ENCODE measurements around the gene SLAMF7. TPM values are rescaled to one million over a fixed set of nuclear protein-coding genes. Genes with fewer than 3 reads are reported as not detected.
"Not testable (repeated sequence)": the region's sequence is repeated elsewhere in the genome, so short reads cannot be mapped to it uniquely, and the experiment has no call there.

The SLAMF7 gene
- total RNA-seq, 1 donor from 2014 or later: 0.16 TPM

GRCh38 chr1:160761046-160761445 is 22.0 kb downstream of the SLAMF7 start:
- no peak for ATAC-seq (ENCODE audit: poor library complexity)
- intact Hi-C loops (cut with DNase I): no loop called here
- no peak for DNase-seq

DNA sequence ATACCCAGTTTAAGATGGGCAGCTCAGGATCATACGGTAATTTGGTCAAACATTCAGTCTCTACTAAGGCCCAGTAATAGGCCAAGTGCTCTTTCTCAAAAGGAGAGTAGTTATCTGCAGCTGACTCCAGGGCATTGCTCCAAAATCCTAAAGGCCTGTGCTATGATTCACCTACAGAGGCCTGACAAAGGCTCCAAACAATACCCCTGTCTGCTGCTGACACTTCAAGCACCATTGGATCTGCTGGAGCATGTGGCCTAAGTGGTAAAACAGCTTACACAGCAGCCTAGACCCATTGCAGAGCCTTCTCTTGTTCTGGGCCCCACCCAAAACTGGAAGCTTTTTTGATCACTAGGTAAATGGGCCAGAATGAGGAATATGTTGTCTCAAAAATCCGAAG is 22.8 kb downstream of the SLAMF7 start:
- ATAC-seq (ENCODE audit: poor library complexity): no peak
- DNase-seq: no peak
- intact Hi-C loops (cut with DNase I): no loop called here

GRCh38 chr1:160763993-160764392 is 24.9 kb downstream of the SLAMF7 start:
- ATAC-seq (ENCODE audit: poor library complexity): no peak
- DNase-seq: no peak
- intact Hi-C loops (cut with DNase I): no loop called here

DNA sequence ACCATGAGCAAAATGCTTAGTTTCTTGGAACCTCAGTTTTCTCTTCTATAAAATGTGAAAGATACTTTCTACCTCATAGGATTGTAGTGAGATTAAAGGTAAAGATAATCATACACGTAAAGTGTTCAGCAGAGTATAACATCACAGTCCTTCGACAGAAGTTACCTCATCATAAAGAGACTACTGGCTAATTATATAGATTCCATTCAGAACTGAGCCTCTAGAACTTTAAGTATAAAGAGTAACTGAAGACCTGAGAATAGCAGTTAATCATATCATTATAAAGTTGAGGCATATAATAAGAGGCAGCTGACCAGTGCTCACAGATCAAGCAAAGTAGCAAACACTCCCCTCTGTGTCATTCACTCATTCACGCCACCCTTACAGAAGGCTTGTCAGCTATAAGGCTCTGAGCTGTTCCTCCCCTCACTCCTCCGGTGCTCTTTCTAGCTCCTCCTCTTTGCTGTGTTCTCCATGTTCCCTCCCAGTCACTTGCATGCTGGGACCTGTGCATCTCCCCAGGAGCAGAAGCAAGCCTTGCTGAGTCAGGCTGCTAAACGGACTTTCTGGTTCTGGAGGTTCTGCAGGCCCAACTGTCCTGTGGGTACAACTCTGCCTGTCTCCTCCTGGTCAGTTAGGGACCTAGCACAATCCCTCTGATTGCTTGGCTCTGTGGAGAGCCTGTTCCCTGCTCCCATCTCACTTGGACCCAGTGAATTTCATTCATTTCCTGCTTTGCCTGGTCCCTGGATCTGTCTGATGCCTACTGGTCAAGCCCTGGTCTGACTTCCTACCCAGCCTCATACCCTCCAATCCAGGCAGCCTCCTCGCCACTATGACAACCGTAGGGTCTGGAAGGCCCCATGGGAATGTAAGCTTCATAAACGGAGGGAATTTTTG is 28.6 kb downstream of the SLAMF7 start:
- intact Hi-C loops (cut with DNase I): no loop called here
- ATAC-seq (ENCODE audit: poor library complexity): no peak
- no peak for DNase-seq

DNA sequence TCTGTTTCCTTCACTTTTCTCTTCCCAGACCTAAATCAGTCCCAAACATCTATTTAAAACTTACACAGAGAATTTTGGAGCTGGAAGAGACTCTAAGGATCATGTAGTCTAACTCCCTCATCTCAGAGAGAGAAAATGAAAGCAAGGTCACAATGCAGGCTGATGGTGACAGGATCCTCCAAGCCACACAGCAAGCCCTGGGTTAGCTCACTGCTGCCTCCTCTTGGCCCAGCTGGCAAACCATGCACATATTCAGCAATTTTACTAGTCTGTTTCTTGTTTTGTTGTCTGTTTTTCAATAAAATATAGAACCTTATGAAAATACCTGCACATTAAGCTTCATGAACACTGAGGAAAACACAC is 29.2 kb downstream of the SLAMF7 start:
- DNase-seq (peak; percentile 64), ATAC-seq (ENCODE audit: poor library complexity) (peak; percentile 55)
- intact Hi-C loops (cut with DNase I): no loop called here

DNA sequence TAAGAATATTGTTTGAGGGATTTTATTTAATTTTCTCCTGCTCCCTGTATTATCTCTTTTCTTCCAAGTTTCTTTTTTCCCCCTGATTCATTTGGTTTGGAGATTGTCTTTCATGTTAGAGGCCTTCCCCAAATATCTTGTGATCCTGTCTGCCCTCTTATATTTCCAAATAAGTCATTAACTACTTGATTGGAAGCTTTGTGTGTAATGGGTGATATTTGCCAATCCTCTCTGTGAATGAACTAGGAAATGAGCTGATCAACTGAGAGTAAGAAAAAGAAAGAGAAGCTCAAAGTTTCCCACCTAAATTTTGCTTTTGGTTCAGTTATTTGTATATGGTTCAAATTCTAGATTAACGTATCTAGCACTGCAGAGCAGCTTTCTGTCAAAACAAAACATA is 33.3 kb downstream of the SLAMF7 start:
- intact Hi-C loops (cut with DNase I): no loop called here
- ATAC-seq (ENCODE audit: poor library complexity): no peak
- no peak for DNase-seq

DNA sequence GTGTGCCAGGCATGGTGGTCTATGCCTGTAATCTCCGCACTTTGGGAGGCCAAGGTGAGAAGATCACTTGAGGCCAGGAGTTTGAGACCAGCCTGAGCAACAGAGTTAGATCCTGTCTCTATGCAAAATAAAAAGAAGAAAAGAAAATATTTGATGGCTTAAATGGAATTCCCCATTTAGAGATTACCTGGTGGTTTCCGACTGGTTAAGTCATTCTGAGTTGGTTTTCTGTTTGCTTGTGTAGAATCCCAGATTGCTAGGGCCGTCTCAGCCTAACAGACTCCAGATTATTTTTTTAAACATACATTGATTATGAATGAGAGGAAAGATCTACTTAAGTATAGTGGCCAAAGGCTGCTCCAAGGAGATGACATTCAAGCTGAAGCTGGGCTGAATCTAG is 34.0 kb downstream of the SLAMF7 start:
- intact Hi-C loops (cut with DNase I): no loop called here
- DNase-seq (no peak), ATAC-seq (ENCODE audit: poor library complexity) (no peak)

DNA sequence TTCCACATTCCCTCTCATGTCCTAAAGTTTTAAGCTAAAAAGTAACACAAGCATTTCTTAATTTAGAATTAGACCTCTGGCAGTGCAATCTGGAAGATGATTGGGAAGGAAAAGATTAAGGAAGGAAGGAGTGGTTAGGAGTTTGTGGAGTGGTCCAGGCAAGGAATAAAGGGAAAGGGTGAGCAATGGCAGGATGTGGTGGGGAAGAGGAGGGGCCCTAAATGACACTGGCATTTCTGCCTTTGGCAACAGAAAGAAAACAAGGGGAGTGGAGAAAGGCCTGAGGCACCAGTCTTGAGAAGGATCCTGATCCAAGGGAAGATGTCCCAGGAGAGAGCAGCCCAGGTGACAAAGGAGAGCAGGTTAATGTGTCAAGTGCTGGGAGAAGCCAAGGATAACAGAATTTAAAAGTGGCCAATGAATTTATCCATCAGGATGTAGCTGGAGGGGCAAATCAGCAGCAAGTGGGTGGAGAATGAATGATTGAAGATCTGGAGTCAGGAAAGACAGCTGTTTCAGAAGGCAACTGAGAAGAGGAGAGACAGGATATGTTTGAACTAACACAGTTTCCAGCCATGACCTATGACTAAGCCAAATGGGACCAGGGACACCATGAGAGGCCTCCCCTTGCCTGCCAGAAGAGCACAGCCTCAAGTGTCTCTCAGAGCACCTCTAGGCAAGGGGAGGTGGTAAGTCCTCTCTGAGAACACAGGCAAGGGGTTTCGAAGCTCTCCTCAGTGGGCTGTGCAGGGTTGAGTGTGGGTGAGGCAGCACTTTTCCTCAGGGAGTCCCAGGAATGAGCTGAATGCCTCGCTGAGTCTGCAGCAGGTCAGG is 36.1 kb downstream of the SLAMF7 start:
- DNase-seq: no peak
- no peak for ATAC-seq (ENCODE audit: poor library complexity)
- intact Hi-C loops (cut with DNase I): no loop called here

- ATAC-seq (ENCODE audit: poor library complexity) (no peak), DNase-seq (no peak)
- intact Hi-C loops (cut with DNase I): no loop called here
Measured at GRCh38 chr1:160776178-160776577, 37.1 kb downstream of the SLAMF7 start.

DNA sequence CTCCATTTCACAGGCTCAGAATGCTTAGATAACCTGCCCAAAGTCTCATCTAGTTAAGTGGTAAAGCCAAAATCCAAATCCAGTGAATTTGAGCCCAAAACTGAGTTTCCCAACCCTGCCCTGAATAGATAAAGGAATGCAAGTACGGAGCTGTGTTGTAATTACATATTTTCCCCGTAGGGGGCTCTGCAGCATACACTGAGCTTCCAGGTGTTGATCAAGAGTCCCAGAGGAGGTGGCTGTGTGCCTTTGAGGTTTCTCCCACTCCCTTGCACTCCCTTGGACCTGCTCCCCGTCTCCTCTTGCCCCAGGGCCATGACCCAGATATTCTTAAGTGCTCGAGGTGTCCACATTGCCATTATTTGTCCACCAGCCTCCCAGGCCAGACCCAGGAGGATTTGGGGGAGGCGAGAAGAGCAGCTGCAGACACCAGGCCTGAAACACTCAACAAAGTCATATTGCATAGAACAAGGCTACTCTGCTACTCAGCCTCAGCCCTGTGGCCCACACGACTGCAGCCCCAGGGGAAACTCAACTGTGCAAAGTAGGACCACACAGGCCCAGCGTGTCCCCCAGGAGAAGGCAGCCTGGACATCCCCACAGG is 38.5 kb downstream of the SLAMF7 start:
- no peak for ATAC-seq (ENCODE audit: poor library complexity)
- intact Hi-C loops (cut with DNase I): no loop called here

GRCh38 chr1:160778976-160779375 is 39.9 kb downstream of the SLAMF7 start:
- intact Hi-C loops (cut with DNase I): no loop called here
- DNase-seq (no peak), ATAC-seq (ENCODE audit: poor library complexity) (no peak)

More for the DNA sequence above, 38.5 kb downstream of the SLAMF7 start:
- DNase-seq: no peak

DNA sequence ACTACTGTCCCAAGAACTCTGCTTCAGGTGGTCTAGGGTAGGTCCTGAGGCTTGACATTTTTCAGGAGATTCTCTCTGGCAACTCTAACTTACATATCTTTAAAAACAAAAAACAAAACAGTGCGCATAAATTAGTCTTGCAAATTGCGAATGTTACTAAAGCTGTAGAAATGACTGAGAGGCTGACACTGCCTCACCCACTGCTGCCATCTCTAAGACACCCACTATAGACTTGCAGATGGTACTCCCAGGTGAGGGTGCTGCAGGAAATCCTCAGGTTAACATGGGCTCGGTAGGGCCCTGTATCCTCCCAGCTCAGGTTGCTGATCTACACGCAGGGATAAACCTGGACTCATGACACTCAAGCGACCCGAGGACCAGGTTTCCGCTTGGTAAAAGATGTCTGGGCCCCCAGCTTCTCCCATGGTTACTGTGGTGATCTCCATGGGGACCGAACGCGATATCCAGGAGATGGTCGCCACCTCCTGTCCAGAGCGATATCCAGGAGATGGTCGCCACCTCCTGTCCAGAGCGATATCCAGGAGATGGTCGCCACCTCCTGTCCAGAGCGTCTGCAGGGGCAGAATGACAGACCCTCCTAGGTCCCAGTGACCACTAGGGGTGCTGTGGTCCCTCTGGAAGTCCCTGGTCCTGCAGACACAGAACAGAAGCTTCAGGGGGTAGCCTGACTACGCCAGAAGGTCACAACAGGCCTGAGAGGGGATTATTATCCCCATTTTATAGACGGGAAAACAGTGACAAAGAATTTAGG is 40.8 kb downstream of the SLAMF7 start:
- no peak for ATAC-seq (ENCODE audit: poor library complexity)
- no peak for DNase-seq
- intact Hi-C loops (cut with DNase I): no loop called here

GRCh38 chr1:160780398-160780755 is 41.3 kb downstream of the SLAMF7 start:
- DNase-seq (no peak), ATAC-seq (ENCODE audit: poor library complexity) (no peak)
- intact Hi-C loops (cut with DNase I): no loop called here

DNA sequence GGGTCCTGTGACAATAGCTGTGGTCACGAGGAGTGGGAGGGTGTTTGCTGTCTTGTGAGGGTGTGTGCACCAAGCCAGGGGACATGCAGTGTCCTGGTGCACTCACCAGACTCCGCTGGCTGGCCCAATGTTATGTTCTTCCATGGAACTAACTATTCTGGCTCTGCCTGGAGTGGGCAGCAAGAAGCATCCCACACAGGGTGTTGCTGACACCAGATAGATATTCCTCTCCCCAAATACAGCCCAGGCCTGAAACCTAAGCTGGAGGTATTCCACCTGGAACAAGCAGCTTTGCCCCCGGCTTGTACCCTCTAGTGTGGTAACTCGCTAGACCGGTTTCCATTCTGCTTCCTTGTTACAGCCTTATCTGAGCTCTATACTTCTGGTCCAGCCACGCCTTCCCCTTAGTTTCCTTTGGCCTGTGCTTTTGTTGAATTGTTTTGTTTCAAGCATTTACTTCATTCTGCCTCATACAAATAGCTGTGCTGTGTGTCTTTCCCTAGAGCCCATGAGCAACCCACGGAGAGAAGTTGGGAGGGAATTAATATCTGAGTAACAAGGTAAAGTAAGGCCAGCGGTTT is 42.2 kb downstream of the SLAMF7 start:
- ATAC-seq (ENCODE audit: poor library complexity): no peak

GRCh38 chr1:160781914-160782689 is 43.1 kb downstream of the SLAMF7 start:
- ATAC-seq (ENCODE audit: poor library complexity): peak; percentile 31
- intact Hi-C loops (cut with DNase I): no loop called here
- no peak for DNase-seq

More for the DNA sequence above, 42.2 kb downstream of the SLAMF7 start:
- intact Hi-C loops (cut with DNase I): no loop called here
- DNase-seq: no peak

DNA sequence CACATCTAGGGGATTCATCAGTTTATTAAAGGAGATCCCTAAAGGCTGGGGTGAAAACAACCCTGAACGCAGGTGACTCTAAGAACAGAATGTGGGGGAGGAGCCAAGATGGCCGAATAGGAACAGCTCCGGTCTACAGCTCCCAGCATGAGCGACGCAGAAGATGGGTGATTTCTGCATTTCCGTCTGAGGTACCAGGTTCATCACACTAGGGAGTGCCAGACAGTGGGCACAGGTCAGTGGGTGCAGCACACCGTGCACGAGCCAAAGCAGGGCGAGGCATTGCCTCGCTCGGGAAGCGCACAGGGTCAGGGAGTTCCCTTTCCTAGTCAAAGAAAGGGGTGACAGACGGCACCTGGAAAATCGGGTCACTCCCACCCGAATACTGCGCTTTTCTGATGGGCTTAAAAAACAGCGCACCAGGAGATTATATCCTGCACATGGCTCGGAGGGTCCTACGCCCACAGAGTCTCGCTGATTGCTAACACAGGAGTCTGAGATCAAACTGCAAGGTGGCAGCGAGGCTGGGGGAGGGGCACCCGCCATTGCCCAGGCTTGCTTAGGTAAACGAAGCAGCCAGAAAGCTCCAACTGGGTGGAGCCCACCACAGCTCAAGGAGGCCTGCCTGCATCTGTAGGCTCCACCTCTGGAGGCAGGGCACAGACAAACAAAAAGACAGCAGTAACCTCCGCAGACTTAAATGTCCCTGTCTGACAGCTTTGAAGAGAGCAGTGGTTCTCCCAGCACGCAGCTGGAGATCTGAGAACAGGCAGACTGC is 44.1 kb downstream of the SLAMF7 start:
- intact Hi-C loops (cut with DNase I): not testable (repeated sequence)

GRCh38 chr1:160789051-160789701 is 50.1 kb downstream of the SLAMF7 start:
- intact Hi-C loops (cut with DNase I): no loop called here
- DNase-seq: no peak
- ATAC-seq (ENCODE audit: poor library complexity): no peak

More for the DNA sequence above, 44.1 kb downstream of the SLAMF7 start:
- ATAC-seq (ENCODE audit: poor library complexity); DNase-seq: not testable (repeated sequence)

All from Right ventricle myocardium superior (tissue), 1 donor.